OCI-LY3 (cell line): ENCODE measurements around the gene CAMTA2.
A peak's percentile ranks its signal among the peaks of the same experiment; 100 is the strongest.

Experiments used
- H2AFZ ChIP-seq: fragments of 200-600, 300-600 bp; shearing (Covaris generic); 2 replicates; pipeline ENCODE4 v1.6.0; 2014; ENCODE audit warnings: antibody characterized with exemption, low read depth, low read length
- H3K27ac ChIP-seq: fragments of 200-600, 300-600 bp; sonication (generic); 2 replicates; pipeline ENCODE4 v1.5.1; 2014; ENCODE audit warnings: mild to moderate bottlenecking, low read length, moderate library complexity, mixed read lengths
- H3K27me3 ChIP-seq: fragments of 200-600, 300-600 bp; sonication (generic); 2 replicates; pipeline ENCODE4 v1.6.1; 2014; ENCODE audit warnings: low read depth, low read length, mixed read lengths
- H3K36me3 ChIP-seq: fragments of 200-600, 300-600 bp; sonication (generic); replicated peaks from 2 replicates; pipeline ENCODE3; 2014; ENCODE audit warnings: low read depth, low read length, mixed read lengths
- H3K4me1 ChIP-seq: fragments of 300-600, 200-600 bp; sonication (generic); 2 replicates; pipeline ENCODE4 v1.6.1; 2014; ENCODE audit warnings: low read length, mixed read lengths
- H3K4me2 ChIP-seq: fragments of 200-600, 300-600 bp; sonication (generic); 2 replicates; pipeline ENCODE4 v1.6.1; 2014; ENCODE audit warnings: low read length, mixed read lengths
- H3K4me3 ChIP-seq: fragments of 300-600, 200-600 bp; sonication (generic); 2 replicates; pipeline ENCODE4 v1.5.1; 2014; ENCODE audit warnings: antibody characterized with exemption, mild to moderate bottlenecking, low read length, moderate library complexity
- H3K79me2 ChIP-seq: fragments of 300-600, 200-600 bp; shearing (Covaris generic); 2 replicates; pipeline ENCODE4 v1.6.1; 2014; ENCODE audit warnings: mild to moderate bottlenecking, low read length, mixed read lengths
- H3K9ac ChIP-seq: fragments of 300-600, 200-600 bp; shearing (Covaris generic); 2 replicates; pipeline ENCODE4 v1.6.0; 2014; ENCODE audit warnings: mild to moderate bottlenecking, low read length, moderate library complexity
- H3K9me3 ChIP-seq: fragments of 200-600, 300-600 bp; shearing (Covaris generic); 2 replicates; pipeline ENCODE4 v1.6.1; 2014; ENCODE audit warnings: low read length, mixed read lengths; ENCODE audit not compliant: insufficient read depth
- H4K20me1 ChIP-seq: fragments of 200-600, 300-600 bp; sonication (generic); 2 replicates; pipeline ENCODE4 v1.6.1; 2016; ENCODE audit warnings: low read length, mixed read lengths; ENCODE audit not compliant: insufficient read depth
- EZH2phosphoT487 ChIP-seq: fragments of 200-600 bp; shearing (Covaris generic); IDR thresholded peaks from 2 replicates; pipeline ENCODE4 v1.6.1; 2018; ENCODE audit warnings: antibody characterized with exemption, mixed run types, low read depth
- TF ChIP-seq, protein P1 (sequence below): fragments of 200-600, 300-600 bp; sonication (generic); IDR thresholded peaks from 2 replicates; pipeline ENCODE4 v1.5.1; 2014; ENCODE audit warnings: antibody characterized with exemption, low read length, low read depth

CAMTA2 gene

DNA sequence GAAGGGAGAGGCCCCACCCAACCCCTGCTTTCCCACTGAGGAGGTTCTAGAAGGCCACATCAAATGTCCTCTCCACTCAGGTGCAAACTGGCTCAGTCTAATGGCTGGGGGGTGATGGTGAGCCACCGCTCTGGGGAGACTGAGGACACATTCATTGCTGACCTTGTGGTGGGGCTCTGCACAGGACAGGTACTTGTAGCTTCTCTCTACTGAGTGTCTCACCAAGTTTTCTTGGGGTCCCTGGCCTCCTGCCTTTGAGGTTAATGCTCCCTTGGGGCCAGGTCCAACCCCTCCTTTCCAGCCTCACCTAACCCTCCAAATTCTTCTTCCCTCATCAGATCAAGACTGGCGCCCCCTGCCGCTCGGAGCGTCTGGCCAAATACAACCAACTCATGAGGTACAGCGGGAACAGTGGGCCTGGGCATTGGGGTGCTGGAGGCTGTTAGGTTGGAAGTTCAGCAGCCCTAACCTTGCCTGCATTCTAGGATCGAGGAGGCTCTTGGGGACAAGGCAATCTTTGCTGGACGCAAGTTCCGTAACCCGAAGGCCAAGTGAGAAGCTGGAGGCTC is 30.9 kb downstream of the CAMTA2 start:
- H3K79me2 ChIP-seq = peaks cover under 1% of the 10 kb centered on the region; the same call in 1 of the 2 replicates
- H3K36me3 ChIP-seq = no peaks in the 10 kb centered on the region
- TF ChIP-seq EZH2phosphoT487 = no peak
- TF ChIP-seq, protein P1, sequence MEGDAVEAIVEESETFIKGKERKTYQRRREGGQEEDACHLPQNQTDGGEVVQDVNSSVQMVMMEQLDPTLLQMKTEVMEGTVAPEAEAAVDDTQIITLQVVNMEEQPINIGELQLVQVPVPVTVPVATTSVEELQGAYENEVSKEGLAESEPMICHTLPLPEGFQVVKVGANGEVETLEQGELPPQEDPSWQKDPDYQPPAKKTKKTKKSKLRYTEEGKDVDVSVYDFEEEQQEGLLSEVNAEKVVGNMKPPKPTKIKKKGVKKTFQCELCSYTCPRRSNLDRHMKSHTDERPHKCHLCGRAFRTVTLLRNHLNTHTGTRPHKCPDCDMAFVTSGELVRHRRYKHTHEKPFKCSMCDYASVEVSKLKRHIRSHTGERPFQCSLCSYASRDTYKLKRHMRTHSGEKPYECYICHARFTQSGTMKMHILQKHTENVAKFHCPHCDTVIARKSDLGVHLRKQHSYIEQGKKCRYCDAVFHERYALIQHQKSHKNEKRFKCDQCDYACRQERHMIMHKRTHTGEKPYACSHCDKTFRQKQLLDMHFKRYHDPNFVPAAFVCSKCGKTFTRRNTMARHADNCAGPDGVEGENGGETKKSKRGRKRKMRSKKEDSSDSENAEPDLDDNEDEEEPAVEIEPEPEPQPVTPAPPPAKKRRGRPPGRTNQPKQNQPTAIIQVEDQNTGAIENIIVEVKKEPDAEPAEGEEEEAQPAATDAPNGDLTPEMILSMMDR = peak; percentile 59
- no peak overlapping the region for H3K4me3 ChIP-seq
- H3K9ac ChIP-seq = no peak overlapping the region
- no peaks in the 10 kb centered on the region for H4K20me1 ChIP-seq
- H3K27ac ChIP-seq = no peak overlapping the region
- H2AFZ ChIP-seq = no peak overlapping the region
- H3K27me3 ChIP-seq = no peaks in the 10 kb centered on the region
- no peak overlapping the region for H3K4me2 ChIP-seq
- H3K4me1 ChIP-seq = peaks cover 3% of the 10 kb centered on the region; the same call in 1 of the 2 replicates
- no peaks in the 10 kb centered on the region for H3K9me3 ChIP-seq

DNA sequence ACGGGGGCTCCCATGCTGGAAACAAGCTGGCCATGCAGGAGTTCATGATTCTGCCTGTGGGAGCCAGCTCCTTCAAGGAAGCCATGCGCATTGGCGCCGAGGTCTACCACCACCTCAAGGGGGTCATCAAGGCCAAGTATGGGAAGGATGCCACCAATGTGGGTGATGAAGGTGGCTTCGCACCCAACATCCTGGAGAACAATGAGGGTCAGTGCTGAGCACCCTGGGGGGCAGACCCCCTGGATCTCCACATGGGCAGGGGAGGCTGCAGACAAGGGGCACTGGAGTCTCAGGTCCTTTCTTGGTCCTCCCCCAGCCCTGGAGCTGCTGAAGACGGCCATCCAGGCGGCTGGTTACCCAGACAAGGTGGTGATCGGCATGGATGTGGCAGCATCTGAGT is 32.4 kb downstream of the CAMTA2 start:
- Histone ChIP-seq H4K20me1 (no peaks in the 10 kb centered on the region), H3K36me3 (no peaks in the 10 kb centered on the region), H3K27ac (no peak overlapping the region), H3K9ac (no peak overlapping the region), H3K4me1 (peaks cover 14% of the 10 kb centered on the region), H3K9me3 (no peaks in the 10 kb centered on the region), H3K4me2 (no peak overlapping the region), H3K79me2 (peaks cover 16% of the 10 kb centered on the region; the same call in 1 of the 2 replicates), H2AFZ (no peak overlapping the region), H3K4me3 (no peak overlapping the region), H3K27me3 (no peaks in the 10 kb centered on the region)
- TF ChIP-seq EZH2phosphoT487 = no peak
- TF ChIP-seq, protein P1 = no peak

DNA sequence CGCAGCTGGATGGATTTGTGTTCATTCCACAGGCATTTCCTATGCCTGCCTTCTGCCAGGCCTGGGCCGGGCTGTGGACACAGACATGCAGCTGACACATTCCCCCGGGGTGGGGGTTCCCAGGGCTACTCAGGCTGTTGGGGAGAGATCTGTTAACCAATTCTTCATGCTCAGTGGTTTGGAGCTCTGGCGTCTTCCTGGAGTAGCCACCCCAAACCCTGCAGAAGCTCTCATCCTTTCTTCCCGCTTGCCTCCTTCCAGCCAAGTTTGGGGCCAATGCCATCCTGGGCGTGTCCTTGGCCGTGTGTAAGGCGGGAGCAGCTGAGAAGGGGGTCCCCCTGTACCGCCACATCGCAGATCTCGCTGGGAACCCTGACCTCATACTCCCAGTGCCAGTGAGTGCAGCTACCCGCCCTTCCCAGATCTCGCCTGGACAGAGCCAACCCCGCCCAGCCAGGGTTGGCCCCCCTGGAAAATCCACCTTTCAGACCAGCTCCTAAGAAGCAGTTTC is 34.0 kb downstream of the CAMTA2 start:
- Histone ChIP-seq H4K20me1 (no peaks in the 10 kb centered on the region), H3K4me1 (peaks cover 14% of the 10 kb centered on the region), H3K79me2 (peaks cover 19% of the 10 kb centered on the region; the same call in 1 of the 2 replicates), H3K27me3 (no peaks in the 10 kb centered on the region), H3K36me3 (no peaks in the 10 kb centered on the region), H3K27ac (no peak overlapping the region), H3K4me2 (no peak overlapping the region), H3K9ac (no peak overlapping the region), H2AFZ (no peak overlapping the region), H3K4me3 (no peak overlapping the region), H3K9me3 (no peaks in the 10 kb centered on the region)
- TF ChIP-seq, protein P1 = no peak
- TF ChIP-seq EZH2phosphoT487 = no peak

DNA sequence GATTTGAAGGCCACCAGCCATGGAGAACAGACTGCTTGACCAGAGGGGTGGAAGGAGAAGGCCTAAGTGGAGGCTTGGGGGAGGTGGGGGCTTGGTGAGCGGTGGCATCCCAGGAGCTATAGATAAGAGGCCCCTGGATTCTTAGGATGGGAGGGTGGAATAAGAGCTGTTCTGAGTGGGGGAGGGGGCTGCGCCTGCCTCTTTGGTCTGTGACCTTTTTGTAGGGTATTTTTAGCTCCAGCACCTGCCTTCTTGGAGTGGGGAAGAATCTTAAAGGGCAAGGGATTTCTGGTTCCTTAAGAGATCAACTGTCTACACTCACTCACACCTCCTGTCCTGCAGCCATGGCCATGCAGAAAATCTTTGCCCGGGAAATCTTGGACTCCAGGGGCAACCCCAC is 36.0 kb downstream of the CAMTA2 start:
- no peak for TF ChIP-seq EZH2phosphoT487
- TF ChIP-seq, protein P1 = no peak
- no peaks in the 10 kb centered on the region for H3K27me3 ChIP-seq
- peaks cover 14% of the 10 kb centered on the region for H3K4me1 ChIP-seq
- peaks cover 4% of the 10 kb centered on the region; the same call in 1 of the 2 replicates for H4K20me1 ChIP-seq
- H3K9ac ChIP-seq = peak overlapping the region; percentile 100
- peak overlapping the region; percentile 99 for H3K4me3 ChIP-seq
- H3K4me2 ChIP-seq = peak overlapping the region; percentile 89
- peaks cover 16% of the 10 kb centered on the region for H3K36me3 ChIP-seq
- no peaks in the 10 kb centered on the region for H3K9me3 ChIP-seq
- H2AFZ ChIP-seq = no peak overlapping the region
- peaks cover 38% of the 10 kb centered on the region for H3K79me2 ChIP-seq
- peak overlapping the region; percentile 100 for H3K27ac ChIP-seq
